ENCODE results near the gene GET4. TPM values are rescaled to one million over a fixed set of nuclear protein-coding genes. Genes with fewer than 3 reads are reported as not detected.

GET4 gene
- total and polyA plus RNA-seq, 2 of the 4 experiments (the other 2 are of a cell fraction): 11.3 to 30.9 TPM

DNA sequence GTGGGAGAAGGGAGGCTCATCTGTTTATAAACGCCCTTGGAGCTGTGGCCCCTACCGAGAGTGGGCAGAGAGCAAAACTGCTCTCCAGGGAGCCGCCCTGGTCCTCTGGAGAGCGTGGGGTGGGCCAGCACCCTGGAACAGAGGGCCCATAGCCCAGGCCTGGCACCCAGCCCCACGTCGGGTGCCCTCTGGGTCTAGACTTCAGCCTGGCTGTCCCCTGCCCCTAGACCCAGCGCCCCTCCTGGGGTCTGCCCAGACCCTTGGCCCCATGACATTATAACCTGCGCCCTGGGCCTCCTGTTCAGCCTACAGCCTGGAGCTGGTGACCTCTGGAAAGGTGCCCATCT lies 24.7 kb downstream of the GET4 start:
- POLR2A ChIA-PET (ENCODE audit: unreplicated experiment): no interaction called here
- Histone ChIP-seq H4K5ac (ENCODE audit: low read depth, low read length) (peak overlapping the region; percentile 45; the same call in 1 of the 2 replicates), H4K91ac (ENCODE audit: insufficient read depth, low read depth, low read length) (no peak overlapping the region; the same call in 1 of the 2 replicates), H2AK9ac (replicated peaks; ENCODE audit: low read depth, low read length, poor library complexity) (peak overlapping the region; percentile 78), H3K4me1 (ENCODE audit: control insufficient read depth, insufficient read depth, low read length) (peaks cover 9% of the 10 kb centered on the region), H3K79me1 (ENCODE audit: low read depth in 1 of 2, low read length in 2 of 2) (no peaks in the 10 kb centered on the region), H3K23ac (ENCODE audit: low read depth, low read length) (no peak overlapping the region), H2BK5ac (ENCODE audit: low read depth, low read length, poor library complexity, severe bottlenecking) (no peak overlapping the region), H2AK5ac (ENCODE audit: low read depth, low read length) (no peak overlapping the region), H2BK120ac (ENCODE audit: low read depth, low read length) (no peak overlapping the region), H2AFZ (replicated peaks; ENCODE audit: low read length, poor library complexity) (peak overlapping the region; percentile 77), H4K20me1 (ENCODE audit: insufficient read depth, low read length) (no peaks in the 10 kb centered on the region), H4K8ac (ENCODE audit: low read depth in 2 of 2, low read length in 2 of 2) (peak overlapping the region in 1 of 2 experiments; percentile 36; a peak in 2 of 4 replicates), H3K4ac (ENCODE audit: low read depth, low read length) (no peak overlapping the region), H2BK15ac (ENCODE audit: low read depth, low read length) (no peak overlapping the region), H3K4me2 (ENCODE audit: low read depth, low read length) (0 out of 2 replicates have a peak overlapping the region, but pooled peaks have one; percentile 25), H3K9me1 (ENCODE audit: insufficient read depth, low read length) (no peaks in the 10 kb centered on the region), H3K36me3 (ENCODE audit: control insufficient read depth, insufficient read depth, low read length) (peaks cover 6% of the 10 kb centered on the region; the same call in 1 of the 2 replicates), H3K9me3 (ENCODE audit: control insufficient read depth, insufficient read depth, low read length) (no peaks in the 10 kb centered on the region), H3K27ac (ENCODE audit: insufficient read depth, low read length) (no peak overlapping the region), H2BK20ac (ENCODE audit: low read depth, low read length) (no peak overlapping the region), H3K4me3 (ENCODE audit: insufficient read depth, low read depth, low read length) (no peak overlapping the region), H3K9ac (ENCODE audit: low read depth, low read length) (no peak overlapping the region), H3K18ac (ENCODE audit: low read depth, low read length) (no peak overlapping the region), H3K27me3 (ENCODE audit: control insufficient read depth, insufficient read depth, low read length) (no peaks in the 10 kb centered on the region), H3K56ac (ENCODE audit: extremely low read depth, insufficient read depth, low read length) (no peak overlapping the region), H3K14ac (replicated peaks; ENCODE audit: low read depth, low read length) (no peak overlapping the region)
- dilution Hi-C loops (cut with HindIII; ENCODE audit: low sequenced_read_pairs, unreplicated experiment): no loop called here
- in situ Hi-C loops (cut with MboI; ENCODE audit: low sequenced_read_pairs): no loop called here
- no TSS peak for BruUV-seq (replicated peaks)
- intact Hi-C loops (cut with micrococcal nuclease): loop anchor here (10.0 kb wide), 1 partner anchor 144 kb away; the partner anchor contains the start of gene GPR146
- TF ChIP-seq CEBPB (IDR thresholded peaks at IDR 0.05; ENCODE audit: low read depth, low read length) (no peak), MXI1 (IDR thresholded peaks at IDR 0.05; ENCODE audit: borderline replicate concordance, low read depth, low read length) (no peak), MAZ (IDR thresholded peaks at IDR 0.05; ENCODE audit: borderline replicate concordance, low read depth, low read length) (no peak), MAFK (IDR thresholded peaks at IDR 0.05; ENCODE audit: low read depth, low read length) (no peak), BHLHE40 (IDR thresholded peaks at IDR 0.05; ENCODE audit: low read depth, low read length) (no peak), RFX5 (IDR thresholded peaks at IDR 0.05; ENCODE audit: low read depth, low read length) (no peak)
- TF ChIP-seq, protein P1, sequence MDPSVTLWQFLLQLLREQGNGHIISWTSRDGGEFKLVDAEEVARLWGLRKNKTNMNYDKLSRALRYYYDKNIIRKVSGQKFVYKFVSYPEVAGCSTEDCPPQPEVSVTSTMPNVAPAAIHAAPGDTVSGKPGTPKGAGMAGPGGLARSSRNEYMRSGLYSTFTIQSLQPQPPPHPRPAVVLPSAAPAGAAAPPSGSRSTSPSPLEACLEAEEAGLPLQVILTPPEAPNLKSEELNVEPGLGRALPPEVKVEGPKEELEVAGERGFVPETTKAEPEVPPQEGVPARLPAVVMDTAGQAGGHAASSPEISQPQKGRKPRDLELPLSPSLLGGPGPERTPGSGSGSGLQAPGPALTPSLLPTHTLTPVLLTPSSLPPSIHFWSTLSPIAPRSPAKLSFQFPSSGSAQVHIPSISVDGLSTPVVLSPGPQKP (IDR thresholded peaks at IDR 0.05; ENCODE audit: borderline replicate concordance, low read depth, low read length): no peak
- TF ChIP-seq, protein P2, sequence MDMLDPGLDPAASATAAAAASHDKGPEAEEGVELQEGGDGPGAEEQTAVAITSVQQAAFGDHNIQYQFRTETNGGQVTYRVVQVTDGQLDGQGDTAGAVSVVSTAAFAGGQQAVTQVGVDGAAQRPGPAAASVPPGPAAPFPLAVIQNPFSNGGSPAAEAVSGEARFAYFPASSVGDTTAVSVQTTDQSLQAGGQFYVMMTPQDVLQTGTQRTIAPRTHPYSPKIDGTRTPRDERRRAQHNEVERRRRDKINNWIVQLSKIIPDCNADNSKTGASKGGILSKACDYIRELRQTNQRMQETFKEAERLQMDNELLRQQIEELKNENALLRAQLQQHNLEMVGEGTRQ (IDR thresholded peaks at IDR 0.05; ENCODE audit: low read depth, low read length): no peak
- 33% methylated on average over 2 of the region's 8 CpGs; no CpG with 5 or more reads in 1 of the 2 experiments for WGBS, 2 experiments (ENCODE audit: extremely low coverage in 2 of 2, insufficient read length in 1 of 2)
- peak; percentile 2; the same call in 1 of the 2 replicates for ATAC-seq (ENCODE audit: low read depth)
- CTCF ChIA-PET: no interaction called here
- no peak for DNase-seq

Data from IMR-90 (cell line).